GM12864 (cell line): ENCODE measurements around the gene ARHGEF4.

Source experiments
- DNase-seq: peaks from one replicate; pipeline ENCODE4 v3.0.0-alpha.2; 2011; ENCODE audit warnings: low read depth
- H3K4me3 ChIP-seq: 2 replicates; pipeline ENCODE4 v1.5.1; 2011; ENCODE audit warnings: mild to moderate bottlenecking, low read depth, low read length, control low read depth
- TF ChIP-seq, protein P1 (sequence below): IDR thresholded peaks from 2 replicates; pipeline ENCODE4 v1.5.1; 2011; ENCODE audit warnings: low read depth, mild to moderate bottlenecking, moderate library complexity, low read length, control low read depth, inconsistent platforms; ENCODE audit errors: missing control alignments

ARHGEF4 gene

DNA sequence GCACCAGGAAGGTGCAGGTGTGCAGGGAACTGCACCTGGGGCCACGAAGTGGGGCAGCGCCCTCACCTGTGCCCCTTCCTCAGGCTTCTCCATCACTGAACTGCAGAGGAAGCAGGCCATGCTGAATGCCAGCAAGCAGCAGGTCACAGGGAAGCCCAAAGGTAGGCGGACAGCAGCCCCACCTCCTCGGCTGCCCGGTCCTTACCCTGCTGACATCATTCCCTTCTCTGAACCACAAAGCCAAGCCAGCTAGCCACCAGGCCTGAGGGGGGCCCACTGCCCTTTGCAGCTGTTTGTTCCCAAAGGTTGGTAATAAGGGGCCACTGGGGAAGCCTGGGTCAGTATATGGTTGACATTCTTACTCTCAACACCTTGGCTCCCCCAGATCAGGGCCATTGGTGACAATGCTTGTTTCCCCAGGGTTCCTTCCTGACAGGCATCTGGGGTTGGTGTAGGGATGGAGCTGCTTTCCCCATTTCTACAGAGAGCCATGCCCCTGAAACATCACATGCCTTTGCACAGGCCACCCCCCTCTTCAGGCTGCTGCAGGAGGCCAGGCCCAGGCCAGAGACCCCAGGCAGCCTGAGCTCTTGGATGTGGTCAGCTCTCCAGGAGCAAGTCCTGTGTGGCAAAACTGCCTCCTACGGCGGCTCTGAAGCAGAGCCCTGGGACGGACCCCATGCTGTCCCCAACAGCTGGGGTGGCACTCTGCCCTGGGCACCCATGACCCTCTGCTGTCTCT lies 208.7 kb downstream of the ARHGEF4 start:
- H3K4me3 ChIP-seq: no peak overlapping the region
- DNase-seq: no peak
- TF ChIP-seq, protein P1, sequence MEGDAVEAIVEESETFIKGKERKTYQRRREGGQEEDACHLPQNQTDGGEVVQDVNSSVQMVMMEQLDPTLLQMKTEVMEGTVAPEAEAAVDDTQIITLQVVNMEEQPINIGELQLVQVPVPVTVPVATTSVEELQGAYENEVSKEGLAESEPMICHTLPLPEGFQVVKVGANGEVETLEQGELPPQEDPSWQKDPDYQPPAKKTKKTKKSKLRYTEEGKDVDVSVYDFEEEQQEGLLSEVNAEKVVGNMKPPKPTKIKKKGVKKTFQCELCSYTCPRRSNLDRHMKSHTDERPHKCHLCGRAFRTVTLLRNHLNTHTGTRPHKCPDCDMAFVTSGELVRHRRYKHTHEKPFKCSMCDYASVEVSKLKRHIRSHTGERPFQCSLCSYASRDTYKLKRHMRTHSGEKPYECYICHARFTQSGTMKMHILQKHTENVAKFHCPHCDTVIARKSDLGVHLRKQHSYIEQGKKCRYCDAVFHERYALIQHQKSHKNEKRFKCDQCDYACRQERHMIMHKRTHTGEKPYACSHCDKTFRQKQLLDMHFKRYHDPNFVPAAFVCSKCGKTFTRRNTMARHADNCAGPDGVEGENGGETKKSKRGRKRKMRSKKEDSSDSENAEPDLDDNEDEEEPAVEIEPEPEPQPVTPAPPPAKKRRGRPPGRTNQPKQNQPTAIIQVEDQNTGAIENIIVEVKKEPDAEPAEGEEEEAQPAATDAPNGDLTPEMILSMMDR: no peak

DNA sequence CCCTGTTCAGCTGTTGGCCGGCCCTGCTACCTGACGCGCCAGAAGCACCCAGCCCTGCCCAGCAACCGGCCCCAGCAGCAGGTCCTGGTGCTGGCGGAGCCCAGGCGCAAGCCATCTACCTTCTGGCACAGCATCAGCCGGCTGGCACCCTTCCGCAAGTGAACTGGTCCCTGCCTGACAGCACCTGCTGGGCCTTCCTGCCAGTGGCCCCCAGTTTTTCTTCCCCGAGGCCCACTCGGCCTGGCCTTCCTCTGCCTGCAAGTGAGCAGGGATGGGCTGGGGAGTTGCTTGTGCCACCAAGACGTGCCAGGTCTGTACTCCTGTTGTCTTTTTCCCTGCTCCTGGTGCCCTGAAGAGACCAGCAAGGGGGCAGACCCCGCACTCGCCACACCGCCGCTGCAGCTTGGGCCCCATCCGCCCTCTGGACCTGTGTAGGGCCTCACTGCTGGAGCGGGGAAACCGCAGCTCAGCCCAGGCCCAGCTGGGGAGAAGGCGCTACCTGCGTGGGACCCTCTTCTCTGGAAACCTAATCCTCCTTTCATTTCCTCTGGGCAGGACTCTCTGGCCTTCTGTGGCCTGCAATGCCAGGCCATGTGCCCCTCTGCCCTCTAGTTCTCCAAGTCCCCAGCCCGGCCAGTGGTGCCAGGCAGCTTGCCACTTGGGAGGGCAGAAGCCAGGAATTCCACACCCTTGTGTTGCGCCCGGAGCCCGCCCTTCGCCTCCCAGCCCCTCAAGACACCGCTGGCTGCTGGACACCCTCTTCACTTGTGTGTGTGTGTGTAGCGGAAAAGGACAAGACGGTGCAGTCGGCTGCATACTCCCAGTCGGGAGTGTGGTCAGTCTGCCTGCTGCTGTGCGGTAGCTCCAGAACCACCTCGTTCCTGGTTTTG lies 209.6 kb downstream of the ARHGEF4 start:
- DNase-seq: no peak
- H3K4me3 ChIP-seq: no peak overlapping the region
- TF ChIP-seq, protein P1: no peak

DNA sequence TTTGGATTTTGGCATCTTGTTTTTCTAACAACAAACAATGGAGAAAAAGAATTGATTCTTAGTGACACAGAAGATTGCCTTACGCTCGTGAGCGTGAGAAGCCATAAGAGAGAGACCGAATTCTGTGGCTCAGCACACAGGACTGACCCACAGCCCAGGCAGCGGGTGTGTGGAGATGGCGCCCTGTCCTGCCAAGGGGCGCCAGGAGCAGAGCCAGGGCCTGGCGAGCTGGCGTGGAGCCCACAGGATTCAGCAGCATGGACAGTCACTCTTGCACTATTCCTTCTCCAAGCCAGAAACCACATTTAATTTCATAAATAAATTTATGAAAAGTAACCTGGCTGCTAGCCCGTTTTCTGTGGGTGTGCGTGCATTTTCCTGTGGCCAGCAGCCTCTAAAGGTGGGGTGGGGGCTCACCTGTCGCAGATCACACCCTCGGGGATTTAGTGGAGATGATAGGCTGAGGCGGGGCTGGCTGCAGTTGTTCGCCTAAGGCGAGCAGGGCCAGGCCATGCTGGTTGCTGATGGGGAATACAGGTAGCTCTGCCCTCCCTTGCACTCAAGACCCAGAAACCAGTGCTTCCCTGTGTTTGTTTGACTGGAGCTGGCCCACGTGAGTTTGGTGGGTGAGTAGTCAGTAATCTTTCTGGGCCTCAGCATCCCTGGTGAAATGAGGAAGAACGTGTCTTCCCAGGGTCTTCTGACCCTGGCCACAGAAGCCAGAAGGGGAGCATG lies 210.4 kb downstream of the ARHGEF4 start:
- TF ChIP-seq, protein P1: no peak
- no peak for DNase-seq
- no peak overlapping the region for H3K4me3 ChIP-seq

DNA sequence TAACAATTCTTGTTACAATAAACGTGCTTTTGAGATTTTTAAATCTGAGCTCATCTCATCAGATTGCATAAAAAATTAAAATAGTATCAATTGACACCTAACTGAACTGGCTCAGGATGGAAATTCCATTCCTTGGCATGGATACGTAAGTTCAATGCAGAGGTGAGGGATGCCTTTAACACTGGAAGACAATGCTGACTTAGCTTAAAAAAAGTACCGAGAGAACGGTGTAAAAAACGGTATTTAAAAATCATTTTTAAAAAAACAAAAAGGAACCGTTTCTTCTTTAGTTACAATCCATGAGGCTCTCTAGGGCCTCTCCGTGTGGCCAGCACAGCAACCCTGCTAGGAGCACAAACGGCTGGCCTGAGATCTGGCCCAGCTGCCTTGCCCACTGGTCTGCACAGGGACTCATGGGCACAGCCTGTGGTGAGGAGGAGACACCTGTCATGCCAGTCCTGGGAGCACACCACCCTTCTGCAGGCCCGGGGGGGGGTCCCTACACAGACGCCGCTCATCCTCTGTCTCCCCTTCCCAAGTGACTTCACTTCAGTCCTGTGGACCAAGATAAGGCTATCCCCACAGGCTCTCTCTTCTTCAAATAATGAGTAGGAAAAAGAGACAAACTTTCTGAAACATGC lies 211.3 kb downstream of the ARHGEF4 start:
- no peak for DNase-seq
- TF ChIP-seq, protein P1: no peak
- H3K4me3 ChIP-seq: no peak overlapping the region

DNA sequence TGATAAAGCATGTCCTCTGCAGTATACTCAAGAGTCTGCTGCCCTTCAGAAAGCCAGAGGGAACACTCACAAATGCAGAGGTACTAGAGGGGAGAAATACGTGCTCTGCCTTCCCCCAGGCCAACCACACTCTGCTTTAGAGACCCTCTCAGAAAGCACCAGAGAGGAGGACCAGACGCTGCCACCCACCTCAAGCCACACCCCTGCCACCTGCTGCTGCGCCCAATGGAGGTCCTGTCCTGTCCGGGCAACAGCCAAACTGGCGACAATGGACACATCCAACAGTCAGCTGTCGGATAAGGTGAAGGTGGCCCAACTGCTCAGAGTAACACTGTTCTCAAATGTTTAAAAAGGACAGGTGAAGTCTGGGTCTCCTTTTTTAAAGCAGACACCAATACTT lies 211.9 kb downstream of the ARHGEF4 start:
- TF ChIP-seq, protein P1: no peak
- no peak overlapping the region for H3K4me3 ChIP-seq
- no peak for DNase-seq

DNA sequence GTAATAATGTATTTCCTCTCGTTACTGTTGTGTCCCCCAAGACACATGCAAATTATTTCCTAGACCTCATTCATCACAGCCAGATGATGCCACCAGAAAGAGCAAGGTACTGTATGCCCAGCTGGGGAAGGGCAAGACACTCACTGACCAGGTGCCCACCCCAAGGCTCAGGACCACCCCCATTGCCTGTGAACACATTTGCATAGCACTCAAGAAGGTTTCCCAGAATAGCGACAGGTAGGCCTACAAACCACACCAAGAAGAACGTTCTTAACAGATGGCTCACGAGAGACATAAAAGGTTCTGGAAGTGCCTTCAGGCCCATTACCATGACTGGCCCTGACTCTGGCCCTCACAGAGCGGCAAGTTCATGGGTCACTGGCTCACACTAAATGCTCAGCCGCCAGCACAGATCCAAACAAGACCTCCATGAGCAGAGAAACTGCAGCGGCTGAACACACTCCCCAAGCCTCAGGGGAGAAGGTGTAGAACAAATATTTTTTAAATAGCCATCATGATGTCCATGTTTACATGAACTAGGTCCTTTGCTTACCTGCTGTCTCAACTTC lies 212.5 kb downstream of the ARHGEF4 start:
- DNase-seq: no peak
- no peak overlapping the region for H3K4me3 ChIP-seq
- TF ChIP-seq, protein P1: no peak
